H1 (cell line): ENCODE data around the gene SETD1B. TPM values are rescaled to one million over a fixed set of nuclear protein-coding genes. Genes with fewer than 3 reads are reported as not detected.

Experiments used
- JUN ChIP-seq: IDR thresholded peaks from 2 replicates; pipeline ENCODE4 v1.6.1; 2011; ENCODE audit warnings: low read depth, mild to moderate bottlenecking, improper control_type of control experiment, low read length
- PHF8 ChIP-seq: fragments of 200-600 bp; sonication (generic); conservative IDR thresholded peaks from 2 replicates; pipeline ENCODE4 v1.7.1; 2012; ENCODE audit warnings: low read depth, mild to moderate bottlenecking, inconsistent platforms, low read length, moderate library complexity
- polyA plus RNA-seq, 7 experiments: library from polyadenylated mRNA; depleted of rRNA in 3 of 7; stranded (reverse) in 5 of 7; unstranded in 2 of 7; fragments of >200 nt in 5 of 7; fragments of 200-250 nt in 2 of 7; gene quantifications; 1 replicate in 5 of 7; 2 replicates in 1 of 7; 4 replicates in 1 of 7; pipeline versions ENCODE4 v1.2.1 to v1.2.3, GENCODE V29; 2011 to 2013; ENCODE audit warnings: missing spikeins in 2 of 7, mixed read lengths in 2 of 7
- total RNA-seq: library from RNA; stranded (reverse); fragmentation: NEBNext Ultra II Directional; extraction: Animal tissue kit (Norgen Biotek cat#: 25700); gene quantifications from 2 replicates; pipeline ENCODE4 v1.2.1, GENCODE V29; 2021
- TF ChIP-seq, protein P1 (sequence below), 3 experiments: IDR thresholded peaks; 1 replicate in 2 of 3; 2 replicates in 1 of 3; pipeline versions ENCODE4 v1.5.1 to v1.6.1; 2011; ENCODE audit warnings: low read length in 3 of 3, mild to moderate bottlenecking in 3 of 3, inconsistent platforms in 2 of 3, low read depth in 1 of 3, moderate library complexity in 1 of 3; ENCODE audit not compliant: insufficient read depth in 1 of 3; ENCODE audit errors: control extremely low read depth in 1 of 3

Gene SETD1B
- total and polyA plus RNA-seq, 2 of the 8 experiments (the other 6 are each of a cell fraction or from before 2014, with no cell fraction given), result 1.3 to 17.7 TPM

DNA sequence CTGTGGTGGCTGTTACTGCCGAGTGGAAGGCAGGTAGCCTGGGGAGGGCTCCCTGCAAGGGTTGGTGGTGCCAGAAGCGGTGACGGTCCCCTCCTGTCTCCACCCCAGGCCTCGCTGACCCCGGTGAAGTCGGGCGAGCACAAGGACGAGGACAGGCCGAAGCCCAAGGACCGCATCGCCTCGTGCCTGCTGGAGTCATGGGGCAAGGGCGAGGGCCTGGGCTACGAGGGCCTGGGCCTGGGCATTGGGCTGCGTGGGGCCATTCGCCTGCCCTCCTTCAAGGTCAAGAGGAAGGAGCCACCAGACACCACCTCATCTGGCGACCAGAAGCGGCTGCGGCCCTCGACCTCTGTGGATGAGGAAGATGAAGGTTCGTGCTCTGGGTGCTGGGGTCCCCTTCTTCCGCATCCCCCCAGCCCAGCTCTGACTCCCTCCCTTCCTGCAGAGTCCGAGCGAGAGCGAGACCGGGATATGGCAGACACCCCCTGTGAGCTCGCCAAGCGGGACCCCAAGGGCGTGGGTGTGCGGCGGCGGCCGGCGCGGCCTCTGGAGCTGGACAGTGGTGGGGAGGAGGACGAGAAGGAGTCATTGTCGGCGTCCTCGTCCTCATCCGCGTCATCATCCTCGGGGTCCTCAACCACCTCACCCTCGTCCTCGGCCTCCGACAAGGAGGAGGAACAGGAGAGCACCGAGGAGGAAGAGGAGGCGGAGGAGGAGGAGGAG is 13.3 kb downstream of the SETD1B start (continued):
- TF ChIP-seq, protein P1, sequence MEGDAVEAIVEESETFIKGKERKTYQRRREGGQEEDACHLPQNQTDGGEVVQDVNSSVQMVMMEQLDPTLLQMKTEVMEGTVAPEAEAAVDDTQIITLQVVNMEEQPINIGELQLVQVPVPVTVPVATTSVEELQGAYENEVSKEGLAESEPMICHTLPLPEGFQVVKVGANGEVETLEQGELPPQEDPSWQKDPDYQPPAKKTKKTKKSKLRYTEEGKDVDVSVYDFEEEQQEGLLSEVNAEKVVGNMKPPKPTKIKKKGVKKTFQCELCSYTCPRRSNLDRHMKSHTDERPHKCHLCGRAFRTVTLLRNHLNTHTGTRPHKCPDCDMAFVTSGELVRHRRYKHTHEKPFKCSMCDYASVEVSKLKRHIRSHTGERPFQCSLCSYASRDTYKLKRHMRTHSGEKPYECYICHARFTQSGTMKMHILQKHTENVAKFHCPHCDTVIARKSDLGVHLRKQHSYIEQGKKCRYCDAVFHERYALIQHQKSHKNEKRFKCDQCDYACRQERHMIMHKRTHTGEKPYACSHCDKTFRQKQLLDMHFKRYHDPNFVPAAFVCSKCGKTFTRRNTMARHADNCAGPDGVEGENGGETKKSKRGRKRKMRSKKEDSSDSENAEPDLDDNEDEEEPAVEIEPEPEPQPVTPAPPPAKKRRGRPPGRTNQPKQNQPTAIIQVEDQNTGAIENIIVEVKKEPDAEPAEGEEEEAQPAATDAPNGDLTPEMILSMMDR (IDR thresholded peaks at IDR 0.05; ENCODE audit: control extremely low read depth in 1 of 3, insufficient read depth in 1 of 3, low read depth in 1 of 3, low read length in 3 of 3), result no peak
- TF ChIP-seq PHF8, result no peak
- no peak for TF ChIP-seq JUN
